Upper lobe of left lung (tissue), 4 donors: ENCODE data around the gene WWC1.

Experiments used
- POLR2A ChIP-seq, 4 donors: fragments of 450-650 bp; IDR thresholded peaks; one replicate each; pipeline ENCODE4 v1.5.1; 2016 to 2017; ENCODE audit warnings: antibody characterized with exemption in 4 of 4, mild to moderate bottlenecking in 2 of 4
- TF ChIP-seq, protein P1 (sequence below), 6 experiments: fragments of 450-650 bp in 4 of 6; fragments of 200-600 bp in 2 of 6; sonication (generic) in 2 of 6; IDR thresholded peaks; one replicate each; pipeline ENCODE4 v1.5.1; 2016 to 2019; ENCODE audit warnings: antibody characterized with exemption in 6 of 6

DNA sequence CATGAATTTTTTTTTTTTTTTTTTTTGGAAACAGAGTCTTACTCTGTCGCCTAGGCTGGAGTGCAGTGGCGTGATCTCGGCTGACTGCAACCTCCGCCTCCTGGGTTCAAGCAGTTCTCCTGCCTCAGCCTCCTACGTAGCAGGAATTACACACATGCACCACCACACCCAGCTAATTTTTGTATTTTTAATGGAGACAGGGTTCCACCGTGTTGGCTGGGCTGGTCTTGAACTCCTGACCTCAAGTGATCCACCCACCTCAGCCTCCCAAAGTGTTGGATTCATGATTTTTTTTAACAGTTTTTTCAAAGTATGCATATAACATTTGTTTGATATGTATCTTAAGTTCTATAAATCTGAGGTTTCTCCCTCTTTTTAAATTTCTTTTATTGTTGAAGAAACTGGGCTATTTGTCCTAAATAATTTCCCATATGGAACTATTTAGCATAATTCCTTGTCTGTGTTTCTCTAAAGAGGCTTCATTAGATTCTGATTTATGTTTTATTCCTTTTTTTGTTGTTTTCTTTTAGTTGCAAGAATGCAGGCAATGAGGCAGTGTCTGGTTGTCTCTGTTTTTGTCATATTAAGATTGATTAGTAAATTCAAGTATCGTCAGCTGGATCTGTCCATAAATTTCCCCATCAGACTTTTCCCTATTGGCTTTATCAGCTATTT lies 211.3 kb downstream of the WWC1 start:
- TF ChIP-seq, protein P1, sequence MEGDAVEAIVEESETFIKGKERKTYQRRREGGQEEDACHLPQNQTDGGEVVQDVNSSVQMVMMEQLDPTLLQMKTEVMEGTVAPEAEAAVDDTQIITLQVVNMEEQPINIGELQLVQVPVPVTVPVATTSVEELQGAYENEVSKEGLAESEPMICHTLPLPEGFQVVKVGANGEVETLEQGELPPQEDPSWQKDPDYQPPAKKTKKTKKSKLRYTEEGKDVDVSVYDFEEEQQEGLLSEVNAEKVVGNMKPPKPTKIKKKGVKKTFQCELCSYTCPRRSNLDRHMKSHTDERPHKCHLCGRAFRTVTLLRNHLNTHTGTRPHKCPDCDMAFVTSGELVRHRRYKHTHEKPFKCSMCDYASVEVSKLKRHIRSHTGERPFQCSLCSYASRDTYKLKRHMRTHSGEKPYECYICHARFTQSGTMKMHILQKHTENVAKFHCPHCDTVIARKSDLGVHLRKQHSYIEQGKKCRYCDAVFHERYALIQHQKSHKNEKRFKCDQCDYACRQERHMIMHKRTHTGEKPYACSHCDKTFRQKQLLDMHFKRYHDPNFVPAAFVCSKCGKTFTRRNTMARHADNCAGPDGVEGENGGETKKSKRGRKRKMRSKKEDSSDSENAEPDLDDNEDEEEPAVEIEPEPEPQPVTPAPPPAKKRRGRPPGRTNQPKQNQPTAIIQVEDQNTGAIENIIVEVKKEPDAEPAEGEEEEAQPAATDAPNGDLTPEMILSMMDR (IDR thresholded peaks at IDR 0.05) = no peak
- no peak for TF ChIP-seq POLR2A (IDR thresholded peaks at IDR 0.05)
